Measurements from ENCODE around the gene DTNB.

Gene DTNB

GRCh38 chr2:25367296-25367695, 306.1 kb downstream of the DTNB start:
- H3K9me3 ChIP-seq (ENCODE audit: insufficient read depth, low read length), result no peaks in the 10 kb centered on the region
- peaks cover 22% of the 10 kb centered on the region for H3K4me1 ChIP-seq (ENCODE audit: low read length)
- H3K36me3 ChIP-seq (replicated peaks; ENCODE audit: low read depth, low read length), result peaks cover 4% of the 10 kb centered on the region
- H3K4me3 ChIP-seq (ENCODE audit: low read length), result no peak overlapping the region
- no peak overlapping the region for H2AFZ ChIP-seq (ENCODE audit: low read depth, low read length)
- no peaks in the 10 kb centered on the region for H3K27me3 ChIP-seq (ENCODE audit: low read depth, low read length)
- no peak overlapping the region for H3K27ac ChIP-seq (ENCODE audit: low read length)
- no peak overlapping the region for H3K4me2 ChIP-seq (ENCODE audit: low read length)
- H3K9ac ChIP-seq (ENCODE audit: low read length), result no peak overlapping the region
- TF ChIP-seq CTCF (IDR thresholded peaks at IDR 0.05; ENCODE audit: low read depth, low read length) (no peak), EZH2phosphoT487 (IDR thresholded peaks at IDR 0.05; ENCODE audit: low read depth) (no peak)
- H3K79me2 ChIP-seq (ENCODE audit: low read length), result no peaks in the 10 kb centered on the region; the same call in 1 of the 2 replicates
- H4K20me1 ChIP-seq (ENCODE audit: insufficient read depth, low read length), result no peaks in the 10 kb centered on the region

- Histone ChIP-seq H3K9ac (ENCODE audit: low read length) (no peak overlapping the region), H3K4me1 (ENCODE audit: low read length) (peaks cover 24% of the 10 kb centered on the region), H3K4me2 (ENCODE audit: low read length) (no peak overlapping the region), H3K9me3 (ENCODE audit: insufficient read depth, low read length) (no peaks in the 10 kb centered on the region), H3K79me2 (ENCODE audit: low read length) (no peaks in the 10 kb centered on the region; the same call in 1 of the 2 replicates), H3K4me3 (ENCODE audit: low read length) (no peak overlapping the region), H4K20me1 (ENCODE audit: insufficient read depth, low read length) (no peaks in the 10 kb centered on the region), H3K36me3 (replicated peaks; ENCODE audit: low read depth, low read length) (peaks cover 4% of the 10 kb centered on the region), H2AFZ (ENCODE audit: low read depth, low read length) (no peak overlapping the region), H3K27ac (ENCODE audit: low read length) (no peak overlapping the region), H3K27me3 (ENCODE audit: low read depth, low read length) (no peaks in the 10 kb centered on the region)
- TF ChIP-seq CTCF (IDR thresholded peaks at IDR 0.05; ENCODE audit: low read depth, low read length) (no peak), EZH2phosphoT487 (IDR thresholded peaks at IDR 0.05; ENCODE audit: low read depth) (no peak)
Observed at GRCh38 chr2:25366629-25367028, 306.7 kb downstream of the DTNB start.

GRCh38 chr2:25365241-25365640, 308.1 kb downstream of the DTNB start:
- no peaks in the 10 kb centered on the region for H3K27me3 ChIP-seq (ENCODE audit: low read depth, low read length)
- peaks cover 26% of the 10 kb centered on the region for H3K4me1 ChIP-seq (ENCODE audit: low read length)
- H3K27ac ChIP-seq (ENCODE audit: low read length), result no peak overlapping the region

GRCh38 chr2:25363733-25364132, 309.6 kb downstream of the DTNB start:
- Histone ChIP-seq H3K27ac (ENCODE audit: low read length) (0 out of 2 replicates have a peak overlapping the region, but pooled peaks have one; percentile 94), H4K20me1 (ENCODE audit: insufficient read depth, low read length) (no peaks in the 10 kb centered on the region), H2AFZ (ENCODE audit: low read depth, low read length) (no peak overlapping the region), H3K4me1 (ENCODE audit: low read length) (peaks cover 40% of the 10 kb centered on the region), H3K9ac (ENCODE audit: low read length) (peak overlapping the region; percentile 94), H3K4me3 (ENCODE audit: low read length) (peak overlapping the region; percentile 84), H3K9me3 (ENCODE audit: insufficient read depth, low read length) (no peaks in the 10 kb centered on the region), H3K27me3 (ENCODE audit: low read depth, low read length) (no peaks in the 10 kb centered on the region), H3K4me2 (ENCODE audit: low read length) (peak overlapping the region; percentile 98), H3K36me3 (replicated peaks; ENCODE audit: low read depth, low read length) (no peaks in the 10 kb centered on the region), H3K79me2 (ENCODE audit: low read length) (no peaks in the 10 kb centered on the region; the same call in 1 of the 2 replicates)
- TF ChIP-seq EZH2phosphoT487 (IDR thresholded peaks at IDR 0.05; ENCODE audit: low read depth) (no peak), CTCF (IDR thresholded peaks at IDR 0.05; ENCODE audit: low read depth, low read length) (no peak)

More at GRCh38 chr2:25365241-25365640, 308.1 kb downstream of the DTNB start:
- Histone ChIP-seq H3K4me3 (ENCODE audit: low read length) (no peak overlapping the region), H2AFZ (ENCODE audit: low read depth, low read length) (no peak overlapping the region), H3K9ac (ENCODE audit: low read length) (no peak overlapping the region), H3K79me2 (ENCODE audit: low read length) (no peaks in the 10 kb centered on the region; the same call in 1 of the 2 replicates), H3K4me2 (ENCODE audit: low read length) (no peak overlapping the region), H3K36me3 (replicated peaks; ENCODE audit: low read depth, low read length) (no peaks in the 10 kb centered on the region), H3K9me3 (ENCODE audit: insufficient read depth, low read length) (no peaks in the 10 kb centered on the region), H4K20me1 (ENCODE audit: insufficient read depth, low read length) (no peaks in the 10 kb centered on the region)
- no peak for TF ChIP-seq CTCF (IDR thresholded peaks at IDR 0.05; ENCODE audit: low read depth, low read length)
- no peak for TF ChIP-seq EZH2phosphoT487 (IDR thresholded peaks at IDR 0.05; ENCODE audit: low read depth)
